Measurements from ENCODE around the gene TMEM273.

The TMEM273 gene

DNA sequence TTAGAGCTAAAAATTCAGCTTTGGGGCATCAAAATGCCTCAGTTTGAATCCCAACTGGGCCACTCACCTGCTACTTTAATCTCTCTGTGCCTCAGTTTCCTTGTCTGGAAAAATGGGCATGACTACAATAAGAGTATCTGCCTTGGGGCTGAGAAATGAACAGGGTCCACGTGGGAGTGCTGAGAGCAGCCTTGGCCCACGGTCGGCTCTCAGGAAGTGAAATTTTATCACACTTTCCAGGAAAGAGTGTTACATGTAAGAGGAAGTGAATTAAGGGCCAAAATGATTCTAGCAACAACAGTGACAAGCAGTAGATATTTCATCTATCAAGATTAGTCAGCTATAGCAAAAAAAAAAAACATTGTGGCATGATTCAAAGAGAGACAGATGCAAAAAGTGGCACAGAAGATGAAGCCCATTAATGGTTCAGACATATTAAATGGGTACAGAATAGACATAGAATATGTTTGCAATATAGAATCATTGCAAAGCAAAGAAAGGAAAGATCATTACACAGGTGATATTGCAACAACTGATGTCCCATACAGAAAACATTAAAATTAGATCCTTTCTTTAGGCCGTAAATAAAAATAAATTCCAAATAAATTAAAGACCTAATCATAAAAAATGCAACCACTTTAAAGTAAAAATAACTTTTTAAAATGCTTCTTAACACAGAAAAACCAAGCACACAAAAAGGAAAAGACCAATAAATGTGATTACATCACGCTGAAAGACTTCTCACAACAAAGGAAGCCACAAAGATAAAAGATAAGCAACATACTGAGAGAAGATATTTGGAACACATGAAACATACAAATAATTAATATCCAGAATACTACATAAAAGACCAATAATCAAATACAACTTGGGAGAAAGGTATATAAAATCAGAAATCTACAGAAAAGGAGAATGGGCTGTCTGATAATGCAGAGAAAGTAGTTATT, 4.3 kb downstream of the TMEM273 start:
- DNase-seq (ENCODE audit: extremely low read depth, low read depth) = no peak
- TF ChIP-seq, protein P1, sequence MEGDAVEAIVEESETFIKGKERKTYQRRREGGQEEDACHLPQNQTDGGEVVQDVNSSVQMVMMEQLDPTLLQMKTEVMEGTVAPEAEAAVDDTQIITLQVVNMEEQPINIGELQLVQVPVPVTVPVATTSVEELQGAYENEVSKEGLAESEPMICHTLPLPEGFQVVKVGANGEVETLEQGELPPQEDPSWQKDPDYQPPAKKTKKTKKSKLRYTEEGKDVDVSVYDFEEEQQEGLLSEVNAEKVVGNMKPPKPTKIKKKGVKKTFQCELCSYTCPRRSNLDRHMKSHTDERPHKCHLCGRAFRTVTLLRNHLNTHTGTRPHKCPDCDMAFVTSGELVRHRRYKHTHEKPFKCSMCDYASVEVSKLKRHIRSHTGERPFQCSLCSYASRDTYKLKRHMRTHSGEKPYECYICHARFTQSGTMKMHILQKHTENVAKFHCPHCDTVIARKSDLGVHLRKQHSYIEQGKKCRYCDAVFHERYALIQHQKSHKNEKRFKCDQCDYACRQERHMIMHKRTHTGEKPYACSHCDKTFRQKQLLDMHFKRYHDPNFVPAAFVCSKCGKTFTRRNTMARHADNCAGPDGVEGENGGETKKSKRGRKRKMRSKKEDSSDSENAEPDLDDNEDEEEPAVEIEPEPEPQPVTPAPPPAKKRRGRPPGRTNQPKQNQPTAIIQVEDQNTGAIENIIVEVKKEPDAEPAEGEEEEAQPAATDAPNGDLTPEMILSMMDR (IDR thresholded peaks at IDR 0.05; ENCODE audit: low read depth, low read length, missing control alignments) = no peak
- no peak overlapping the region for H3K4me3 ChIP-seq (replicated peaks; ENCODE audit: low read depth, low read length)

DNA sequence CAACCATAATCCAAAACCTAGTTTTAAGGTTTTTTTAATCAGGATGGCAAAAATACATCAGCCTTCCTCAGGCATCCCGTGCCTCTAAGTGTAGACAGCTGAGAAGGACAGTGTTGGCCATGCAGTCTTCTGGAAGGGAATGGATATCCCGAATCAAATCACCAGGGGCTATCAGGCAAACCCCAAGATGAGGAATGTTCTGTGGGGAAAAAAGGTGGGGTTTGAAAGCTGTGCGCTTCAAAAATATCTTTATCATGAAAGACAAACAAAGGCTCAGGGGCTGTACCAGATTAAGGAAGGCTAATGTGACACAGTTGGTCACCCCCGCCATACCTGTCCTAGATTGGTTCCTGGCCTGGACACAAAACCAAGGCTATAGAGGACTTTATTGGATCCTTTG, 5.4 kb downstream of the TMEM273 start:
- DNase-seq (ENCODE audit: extremely low read depth, low read depth) = no peak
- TF ChIP-seq, protein P1 (IDR thresholded peaks at IDR 0.05; ENCODE audit: low read depth, low read length, missing control alignments) = no peak
- no peak overlapping the region for H3K4me3 ChIP-seq (replicated peaks; ENCODE audit: low read depth, low read length)

- DNase-seq (ENCODE audit: extremely low read depth, low read depth) = no peak
- TF ChIP-seq, protein P1 (IDR thresholded peaks at IDR 0.05; ENCODE audit: low read depth, low read length, missing control alignments) = no peak
- no peak overlapping the region for H3K4me3 ChIP-seq (replicated peaks; ENCODE audit: low read depth, low read length)
Measured at GRCh38 chr10:49180444-49180860, 7.7 kb downstream of the TMEM273 start.

DNA sequence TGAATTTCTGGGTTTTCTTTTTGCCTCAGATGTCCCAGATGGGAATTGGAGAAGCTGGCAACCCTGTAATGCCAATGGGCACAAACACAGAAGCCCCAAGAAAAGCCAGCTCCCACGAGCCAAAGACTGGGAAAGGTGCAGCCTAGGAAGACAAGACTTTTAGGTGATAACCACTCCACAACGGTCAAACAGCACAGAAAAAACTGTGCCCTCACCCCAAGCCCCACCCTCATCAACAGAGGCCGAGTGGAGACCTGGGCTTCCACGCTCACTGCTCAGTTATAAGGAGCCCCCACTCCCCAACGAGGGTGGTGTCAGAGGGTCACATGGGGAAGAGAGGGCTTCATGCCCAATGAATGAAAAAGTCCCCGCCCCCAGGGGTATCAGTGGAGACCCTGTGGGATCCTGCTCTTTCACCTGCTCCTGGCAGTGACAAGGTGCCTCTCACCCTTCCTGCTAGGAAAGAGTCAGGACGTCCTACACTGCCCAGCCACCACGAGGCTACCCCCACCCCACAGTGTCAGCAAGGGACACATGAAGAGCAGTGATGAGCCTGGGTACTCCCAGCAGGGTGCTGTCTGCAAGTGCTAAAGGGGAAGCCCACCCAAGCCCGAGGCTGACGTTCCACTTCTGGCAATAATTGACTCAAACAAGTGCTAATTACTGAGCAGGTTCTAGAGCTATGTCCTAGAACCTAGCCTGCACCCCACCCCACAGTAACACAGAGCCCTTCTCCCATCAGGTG, 8.3 kb downstream of the TMEM273 start:
- TF ChIP-seq, protein P1 (IDR thresholded peaks at IDR 0.05; ENCODE audit: low read depth, low read length, missing control alignments) = no peak
- no peak overlapping the region for H3K4me3 ChIP-seq (replicated peaks; ENCODE audit: low read depth, low read length)

GRCh38 chr10:49178489-49179471, 9.4 kb downstream of the TMEM273 start:
- H3K4me3 ChIP-seq (replicated peaks; ENCODE audit: low read depth, low read length) = no peak overlapping the region

More for the DNA sequence above, 8.3 kb downstream of the TMEM273 start:
- no peak for DNase-seq (ENCODE audit: extremely low read depth, low read depth)

More at GRCh38 chr10:49178489-49179471, 9.4 kb downstream of the TMEM273 start:
- no peak for DNase-seq (ENCODE audit: extremely low read depth, low read depth)
- TF ChIP-seq, protein P1 (IDR thresholded peaks at IDR 0.05; ENCODE audit: low read depth, low read length, missing control alignments) = no peak
